NCI-H2227 (cell line): Measurements from ENCODE around the gene RNF180.
"Not testable (repeated sequence)": the region's sequence is repeated elsewhere in the genome, so short reads cannot be mapped to it uniquely, and the experiment has no call there.

Experiments used
- DNase-seq: peaks from one replicate; lab custom pipeline; 2025; ENCODE audit not compliant: unreplicated experiment; lab: John Stamatoyannopoulos, UW

RNF180 gene

GRCh38 chr5:64180661-64181343 lies 15.2 kb downstream of the RNF180 start:
- DNase-seq = no peak

GRCh38 chr5:64181440-64181839 lies 15.8 kb downstream of the RNF180 start:
- DNase-seq = no peak

GRCh38 chr5:64183956-64184355 lies 18.3 kb downstream of the RNF180 start:
- no peak for DNase-seq

GRCh38 chr5:64184832-64185231 lies 19.2 kb downstream of the RNF180 start:
- no peak for DNase-seq

- no peak for DNase-seq
These were observed 23.1 kb downstream of the RNF180 start for GRCh38 chr5:64188776-64189175.

GRCh38 chr5:64190562-64191306 lies 25.1 kb downstream of the RNF180 start:
- no peak for DNase-seq

GRCh38 chr5:64195981-64196380 lies 30.3 kb downstream of the RNF180 start:
- no peak for DNase-seq

GRCh38 chr5:64199425-64199824 lies 33.8 kb downstream of the RNF180 start:
- DNase-seq = no peak

GRCh38 chr5:64201996-64202395 lies 36.4 kb downstream of the RNF180 start:
- DNase-seq = no peak

- DNase-seq = no peak
These were observed 41.0 kb downstream of the RNF180 start for GRCh38 chr5:64206653-64207052.

- DNase-seq = no peak
These were observed 42.3 kb downstream of the RNF180 start for GRCh38 chr5:64207978-64208377.

- no peak for DNase-seq
These were observed 43.7 kb downstream of the RNF180 start for GRCh38 chr5:64209353-64209752.

- no peak for DNase-seq
These were observed 45.2 kb downstream of the RNF180 start for GRCh38 chr5:64210866-64211265.

GRCh38 chr5:64213011-64213410 lies 47.4 kb downstream of the RNF180 start:
- no peak for DNase-seq

GRCh38 chr5:64213531-64213930 lies 47.9 kb downstream of the RNF180 start:
- no peak for DNase-seq

- DNase-seq = no peak
These were observed 48.5 kb downstream of the RNF180 start for GRCh38 chr5:64214132-64214531.

GRCh38 chr5:64221911-64222310 lies 56.3 kb downstream of the RNF180 start:
- DNase-seq = no peak

GRCh38 chr5:64225286-64225981 lies 59.8 kb downstream of the RNF180 start:
- DNase-seq = not testable (repeated sequence)

GRCh38 chr5:64227131-64227537 lies 61.5 kb downstream of the RNF180 start:
- DNase-seq = not testable (repeated sequence)

- peak; percentile 26 for DNase-seq
These were observed 63.6 kb downstream of the RNF180 start for GRCh38 chr5:64229163-64229774.

- no peak for DNase-seq
These were observed 95.1 kb downstream of the RNF180 start for GRCh38 chr5:64260756-64261155.

GRCh38 chr5:64269164-64269563 lies 103.5 kb downstream of the RNF180 start:
- no peak for DNase-seq
